Measurements from ENCODE around the gene ABCD2. TPM values are rescaled to one million over a fixed set of nuclear protein-coding genes. Genes with fewer than 3 reads are reported as not detected.

Gene ABCD2
- 10 to 100 TPM in 1 of 2 donors, 1 to 10 TPM in 1; 4.0 to 21.2 TPM for total RNA-seq
- polyA plus RNA-seq (ENCODE audit: insufficient read length in 2 of 2): 10 to 100 TPM in 1 of 2 donors, 1 to 10 TPM in 1; 6.2 to 11.7 TPM
- long read RNA-seq, donor 1, full-length matches to known transcripts: 1 of 1 reads
- long read RNA-seq, donor 1, partial matches to known transcripts: 0 of 1 reads
- long read RNA-seq, donor 1, other reads (novel, unspliced or antisense): 0 of 1 reads
- long read RNA-seq, donor 2: 0 reads
- long read RNA-seq, donor 3: 0 reads
- long read RNA-seq, donor 4: 0 reads

DNA sequence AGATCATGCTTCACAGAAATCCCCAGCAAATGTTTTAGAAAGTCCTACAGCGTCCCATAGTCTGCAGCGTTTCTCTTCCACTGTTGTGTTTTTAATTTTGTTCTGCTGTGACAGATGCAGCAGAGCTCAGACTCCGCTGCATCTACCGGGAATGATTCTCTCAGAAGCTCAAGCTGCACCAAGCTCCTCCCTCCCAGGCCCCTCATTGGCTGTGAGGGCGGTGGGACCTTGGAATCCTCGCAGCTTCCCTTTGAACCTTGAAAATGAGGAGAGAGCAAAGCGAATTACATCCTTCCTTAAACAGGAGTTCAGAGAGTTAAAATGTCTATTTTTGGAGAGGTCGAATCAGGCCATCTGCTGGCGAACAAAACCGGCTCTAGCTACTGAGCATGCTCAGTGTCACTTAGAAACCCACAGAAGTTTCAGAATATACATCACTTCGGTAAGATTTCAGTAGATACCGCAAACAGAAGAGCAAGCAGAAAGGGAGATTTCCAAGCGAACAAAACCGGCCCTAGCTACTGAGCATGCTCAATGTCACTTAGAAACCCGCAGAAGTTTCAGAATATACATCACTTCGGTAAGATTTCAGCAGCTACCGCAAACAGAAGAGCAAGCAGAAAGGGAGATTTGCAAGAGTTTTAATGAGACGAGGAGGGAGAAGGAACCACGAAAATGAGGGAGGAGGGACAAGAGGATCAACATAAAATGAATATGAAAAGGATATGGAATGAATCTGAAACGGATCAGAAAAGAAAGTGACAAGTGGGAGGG lies at the start of gene ABCD2:
Gene ABCD2 (minus strand): TSS at position 144 of the 774 bp plus-strand sequence. CDS start 188 bp downstream, outside the sequence.
- no peaks in the 10 kb centered on the region for H3K9me3 ChIP-seq (ENCODE audit: control insufficient read depth, insufficient read depth, low read length)
- no peaks in the 10 kb centered on the region for H3K27me3 ChIP-seq (ENCODE audit: control insufficient read depth, insufficient read depth, low read length)
- peak within 1 kb of the TSS; percentile 92 for H3K27ac ChIP-seq (ENCODE audit: low read depth, low read length)
- H3K4me1 ChIP-seq (ENCODE audit: control insufficient read depth, insufficient read depth, low read length): no peaks in the 10 kb centered on the region
- DNase-seq (ENCODE audit: low read depth in 4 of 6, low spot score in 6 of 6): peak; percentile 83 to 97 (median 90)
- 2% methylated on average over 11 of the region's 20 CpGs for WGBS (ENCODE audit: insufficient coverage)
- no peaks in the 10 kb centered on the region for H3K36me3 ChIP-seq (ENCODE audit: control insufficient read depth, insufficient read depth, low read length)
- H3K4me3 ChIP-seq (ENCODE audit: low read depth, low read length): peak within 1 kb of the TSS; percentile 69

GRCh38 chr12:39660101-39660500 lies 40.5 kb upstream of the ABCD2 start:
- no peak overlapping the region for H3K4me3 ChIP-seq (ENCODE audit: low read depth, low read length)
- WGBS (ENCODE audit: insufficient coverage): 82% methylated on average over 2 of the region's 2 CpGs
- no peaks in the 10 kb centered on the region for H3K4me1 ChIP-seq (ENCODE audit: control insufficient read depth, insufficient read depth, low read length)
- H3K27ac ChIP-seq (ENCODE audit: low read depth, low read length): no peak overlapping the region
- H3K27me3 ChIP-seq (ENCODE audit: control insufficient read depth, insufficient read depth, low read length): no peaks in the 10 kb centered on the region
- no peaks in the 10 kb centered on the region for H3K36me3 ChIP-seq (ENCODE audit: control insufficient read depth, insufficient read depth, low read length)
- no peaks in the 10 kb centered on the region for H3K9me3 ChIP-seq (ENCODE audit: control insufficient read depth, insufficient read depth, low read length)
- DNase-seq (ENCODE audit: low read depth in 4 of 6, low spot score in 6 of 6): no peak

GRCh38 chr12:39647383-39647782 lies 27.8 kb upstream of the ABCD2 start:
- no peak for DNase-seq (ENCODE audit: low read depth in 4 of 6, low spot score in 6 of 6)
- Histone ChIP-seq H3K27me3 (ENCODE audit: control insufficient read depth, insufficient read depth, low read length) (no peaks in the 10 kb centered on the region), H3K4me3 (ENCODE audit: low read depth, low read length) (no peak overlapping the region), H3K27ac (ENCODE audit: low read depth, low read length) (no peak overlapping the region), H3K4me1 (ENCODE audit: control insufficient read depth, insufficient read depth, low read length) (no peaks in the 10 kb centered on the region), H3K9me3 (ENCODE audit: control insufficient read depth, insufficient read depth, low read length) (no peaks in the 10 kb centered on the region), H3K36me3 (ENCODE audit: control insufficient read depth, insufficient read depth, low read length) (no peaks in the 10 kb centered on the region)

- DNase-seq (ENCODE audit: low read depth in 4 of 6, low spot score in 6 of 6): no peak
- H3K36me3 ChIP-seq (ENCODE audit: control insufficient read depth, insufficient read depth, low read length): no peaks in the 10 kb centered on the region
- WGBS (ENCODE audit: insufficient coverage): no CpG with 5 or more reads among the region's 2 CpGs
- H3K4me1 ChIP-seq (ENCODE audit: control insufficient read depth, insufficient read depth, low read length): no peaks in the 10 kb centered on the region
- H3K27ac ChIP-seq (ENCODE audit: low read depth, low read length): no peak overlapping the region
- H3K27me3 ChIP-seq (ENCODE audit: control insufficient read depth, insufficient read depth, low read length): no peaks in the 10 kb centered on the region
- no peaks in the 10 kb centered on the region for H3K9me3 ChIP-seq (ENCODE audit: control insufficient read depth, insufficient read depth, low read length)
- H3K4me3 ChIP-seq (ENCODE audit: low read depth, low read length): no peak overlapping the region
These were observed 27.4 kb upstream of the ABCD2 start for GRCh38 chr12:39646963-39647362.

DNA sequence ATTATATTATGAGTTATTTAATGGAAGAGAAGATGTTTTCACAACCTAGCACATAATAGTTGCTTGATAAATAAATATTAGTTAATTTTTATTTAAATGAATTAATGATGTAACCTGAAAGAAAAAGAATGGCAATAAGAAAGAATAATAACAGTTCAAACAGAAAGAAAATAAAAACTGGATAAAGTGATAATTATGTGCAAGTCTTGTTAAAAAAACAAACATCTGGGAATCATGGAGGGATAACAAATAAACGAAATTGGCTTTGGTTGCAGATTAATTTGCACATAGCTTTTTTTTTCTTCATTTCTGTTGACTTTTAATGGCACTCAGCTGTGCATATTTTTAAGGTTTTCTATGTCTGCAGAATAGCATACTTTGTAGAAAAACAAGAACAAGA lies 23.4 kb upstream of the ABCD2 start:
- no CpG with 5 or more reads among the region's 1 CpG for WGBS (ENCODE audit: insufficient coverage)
- no peak overlapping the region for H3K27ac ChIP-seq (ENCODE audit: low read depth, low read length)
- no peaks in the 10 kb centered on the region for H3K9me3 ChIP-seq (ENCODE audit: control insufficient read depth, insufficient read depth, low read length)
- H3K4me3 ChIP-seq (ENCODE audit: low read depth, low read length): no peak overlapping the region
- H3K36me3 ChIP-seq (ENCODE audit: control insufficient read depth, insufficient read depth, low read length): no peaks in the 10 kb centered on the region
- H3K4me1 ChIP-seq (ENCODE audit: control insufficient read depth, insufficient read depth, low read length): no peaks in the 10 kb centered on the region
- no peaks in the 10 kb centered on the region for H3K27me3 ChIP-seq (ENCODE audit: control insufficient read depth, insufficient read depth, low read length)
- no peak for DNase-seq (ENCODE audit: low read depth in 4 of 6, low spot score in 6 of 6)

GRCh38 chr12:39638840-39639239 lies 19.2 kb upstream of the ABCD2 start:
- no peak for DNase-seq (ENCODE audit: low read depth in 4 of 6, low spot score in 6 of 6)
- no peak overlapping the region for H3K27ac ChIP-seq (ENCODE audit: low read depth, low read length)
- H3K27me3 ChIP-seq (ENCODE audit: control insufficient read depth, insufficient read depth, low read length): no peaks in the 10 kb centered on the region
- no peaks in the 10 kb centered on the region for H3K36me3 ChIP-seq (ENCODE audit: control insufficient read depth, insufficient read depth, low read length)
- H3K4me3 ChIP-seq (ENCODE audit: low read depth, low read length): no peak overlapping the region
- H3K9me3 ChIP-seq (ENCODE audit: control insufficient read depth, insufficient read depth, low read length): no peaks in the 10 kb centered on the region
- 83% methylated on average over 1 of the region's 2 CpGs for WGBS (ENCODE audit: insufficient coverage)
- H3K4me1 ChIP-seq (ENCODE audit: control insufficient read depth, insufficient read depth, low read length): no peaks in the 10 kb centered on the region

- peak in 1 of 6 donors; percentile 5 for DNase-seq (ENCODE audit: low read depth in 4 of 6, low spot score in 6 of 6)
- Histone ChIP-seq H3K36me3 (ENCODE audit: control insufficient read depth, insufficient read depth, low read length) (no peaks in the 10 kb centered on the region), H3K27me3 (ENCODE audit: control insufficient read depth, insufficient read depth, low read length) (no peaks in the 10 kb centered on the region), H3K4me3 (ENCODE audit: low read depth, low read length) (no peak overlapping the region), H3K27ac (ENCODE audit: low read depth, low read length) (no peak overlapping the region), H3K4me1 (ENCODE audit: control insufficient read depth, insufficient read depth, low read length) (no peaks in the 10 kb centered on the region), H3K9me3 (ENCODE audit: control insufficient read depth, insufficient read depth, low read length) (no peaks in the 10 kb centered on the region)
These were observed 18.6 kb upstream of the ABCD2 start for GRCh38 chr12:39638178-39638577.

DNA sequence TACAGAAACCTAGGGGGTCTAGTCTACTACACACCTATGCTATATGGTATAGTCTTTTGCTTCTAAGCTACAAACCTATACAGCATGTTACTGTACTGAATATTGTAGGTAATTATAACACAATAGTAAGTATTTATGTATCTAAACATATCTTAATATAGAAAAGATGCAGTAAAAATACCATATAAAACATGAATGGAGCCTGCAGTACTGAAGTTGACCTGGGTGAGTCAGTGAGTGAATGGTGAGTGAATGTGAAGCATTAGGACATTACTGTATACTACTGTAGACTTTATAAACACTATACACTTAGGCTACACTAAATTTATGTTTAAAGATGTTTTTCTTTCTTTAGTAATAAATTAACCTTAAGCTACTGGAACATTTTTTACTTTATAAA lies 13.1 kb upstream of the ABCD2 start:
- no peak for DNase-seq (ENCODE audit: low read depth in 4 of 6, low spot score in 6 of 6)
- H3K36me3 ChIP-seq (ENCODE audit: control insufficient read depth, insufficient read depth, low read length): no peaks in the 10 kb centered on the region
- no peaks in the 10 kb centered on the region for H3K4me1 ChIP-seq (ENCODE audit: control insufficient read depth, insufficient read depth, low read length)
- H3K9me3 ChIP-seq (ENCODE audit: control insufficient read depth, insufficient read depth, low read length): no peaks in the 10 kb centered on the region
- H3K27me3 ChIP-seq (ENCODE audit: control insufficient read depth, insufficient read depth, low read length): no peaks in the 10 kb centered on the region
- H3K4me3 ChIP-seq (ENCODE audit: low read depth, low read length): no peak overlapping the region
- no peak overlapping the region for H3K27ac ChIP-seq (ENCODE audit: low read depth, low read length)

DNA sequence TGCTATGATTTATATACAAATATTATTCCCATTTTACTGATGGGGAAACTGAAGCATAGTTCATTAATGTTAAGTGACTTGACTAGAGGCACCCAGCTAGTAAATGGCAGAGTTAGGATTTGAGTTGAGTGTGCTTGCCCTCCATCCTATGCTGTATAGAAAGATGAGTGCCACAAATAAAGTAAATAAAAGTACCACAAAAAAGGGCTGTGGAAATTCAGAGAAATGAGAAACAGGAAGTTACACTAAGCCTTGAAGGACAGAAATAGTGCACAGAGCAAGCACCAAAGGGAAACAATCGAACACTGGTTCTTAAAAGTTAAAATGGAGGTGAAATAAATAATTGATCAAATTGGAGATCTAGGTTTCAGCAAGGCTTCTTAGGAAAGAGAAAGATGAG lies 9.2 kb upstream of the ABCD2 start:
- Histone ChIP-seq H3K4me3 (ENCODE audit: low read depth, low read length) (no peak overlapping the region), H3K4me1 (ENCODE audit: control insufficient read depth, insufficient read depth, low read length) (no peaks in the 10 kb centered on the region), H3K36me3 (ENCODE audit: control insufficient read depth, insufficient read depth, low read length) (no peaks in the 10 kb centered on the region), H3K27me3 (ENCODE audit: control insufficient read depth, insufficient read depth, low read length) (no peaks in the 10 kb centered on the region), H3K9me3 (ENCODE audit: control insufficient read depth, insufficient read depth, low read length) (no peaks in the 10 kb centered on the region), H3K27ac (ENCODE audit: low read depth, low read length) (no peak overlapping the region)
- WGBS (ENCODE audit: insufficient coverage): 80% methylated on average over 1 of the region's 1 CpG
- no peak for DNase-seq (ENCODE audit: low read depth in 4 of 6, low spot score in 6 of 6)

- no peak for DNase-seq (ENCODE audit: low read depth in 4 of 6, low spot score in 6 of 6)
- no peaks in the 10 kb centered on the region for H3K4me1 ChIP-seq (ENCODE audit: control insufficient read depth, insufficient read depth, low read length)
- no peak overlapping the region for H3K4me3 ChIP-seq (ENCODE audit: low read depth, low read length)
- H3K27ac ChIP-seq (ENCODE audit: low read depth, low read length): no peak overlapping the region
- H3K9me3 ChIP-seq (ENCODE audit: control insufficient read depth, insufficient read depth, low read length): no peaks in the 10 kb centered on the region
- H3K36me3 ChIP-seq (ENCODE audit: control insufficient read depth, insufficient read depth, low read length): no peaks in the 10 kb centered on the region
- no CpG with 5 or more reads among the region's 1 CpG for WGBS (ENCODE audit: insufficient coverage)
- H3K27me3 ChIP-seq (ENCODE audit: control insufficient read depth, insufficient read depth, low read length): no peaks in the 10 kb centered on the region
These were observed 8.3 kb upstream of the ABCD2 start for GRCh38 chr12:39627914-39628313.

Data from spinal cord (tissue), 10 donors.